Activated naive CD4-positive, alpha-beta T cell treated with anti-CD3 and anti-CD28 coated beads, Interleukin-2, amount 50 U/mL, for 16 hours (primary cell): ENCODE measurements around the gene SNX2.
A peak's percentile ranks its signal among the peaks of the same experiment; 100 is the strongest.
"Not testable (repeated sequence)": the region's sequence is repeated elsewhere in the genome, so short reads cannot be mapped to it uniquely, and the experiment has no call there.

ENCODE experiments used
- DNase-seq: peaks from one replicate; pipeline ENCODE4 v3.0.0-alpha.2; 2020

SNX2 gene, protein sequence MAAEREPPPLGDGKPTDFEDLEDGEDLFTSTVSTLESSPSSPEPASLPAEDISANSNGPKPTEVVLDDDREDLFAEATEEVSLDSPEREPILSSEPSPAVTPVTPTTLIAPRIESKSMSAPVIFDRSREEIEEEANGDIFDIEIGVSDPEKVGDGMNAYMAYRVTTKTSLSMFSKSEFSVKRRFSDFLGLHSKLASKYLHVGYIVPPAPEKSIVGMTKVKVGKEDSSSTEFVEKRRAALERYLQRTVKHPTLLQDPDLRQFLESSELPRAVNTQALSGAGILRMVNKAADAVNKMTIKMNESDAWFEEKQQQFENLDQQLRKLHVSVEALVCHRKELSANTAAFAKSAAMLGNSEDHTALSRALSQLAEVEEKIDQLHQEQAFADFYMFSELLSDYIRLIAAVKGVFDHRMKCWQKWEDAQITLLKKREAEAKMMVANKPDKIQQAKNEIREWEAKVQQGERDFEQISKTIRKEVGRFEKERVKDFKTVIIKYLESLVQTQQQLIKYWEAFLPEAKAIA

GRCh38 chr5:122774861-122775549 lies at the start of gene SNX2:
SNX2 (plus strand) TSS chr5:122775080; CDS start chr5:122775104, 24 bp downstream.
- DNase-seq = peak; percentile 91

GRCh38 chr5:122727112-122727541 lies 47.8 kb upstream of the SNX2 start:
- no peak for DNase-seq

DNA sequence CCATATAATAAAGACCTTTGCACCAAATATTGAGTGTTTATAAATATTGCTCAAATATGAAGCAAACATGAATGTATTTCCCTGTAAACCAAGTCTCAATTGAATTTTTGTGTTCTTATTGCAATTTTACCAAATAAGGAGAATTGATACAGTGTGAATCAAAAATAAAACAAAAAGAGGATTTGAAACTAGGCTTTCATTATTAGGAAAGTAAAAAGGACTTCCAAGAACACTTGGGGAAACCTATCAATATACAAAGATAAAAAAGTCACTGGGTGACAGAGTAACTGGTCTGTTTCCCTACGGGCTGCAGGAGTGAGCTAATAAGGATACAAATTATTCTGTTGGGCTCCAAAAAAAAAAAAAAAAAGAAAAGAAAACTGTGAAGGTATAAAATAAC lies 44.8 kb upstream of the SNX2 start:
- DNase-seq = no peak

- DNase-seq = no peak
These were observed 44.4 kb upstream of the SNX2 start for GRCh38 chr5:122730456-122730855.

- DNase-seq = no peak
These were observed 38.6 kb upstream of the SNX2 start for GRCh38 chr5:122736086-122736845.

- no peak for DNase-seq
These were observed 36.8 kb upstream of the SNX2 start for GRCh38 chr5:122738088-122738487.

- no peak for DNase-seq
These were observed 33.2 kb upstream of the SNX2 start for GRCh38 chr5:122741681-122742080.

- DNase-seq = no peak
These were observed 31.6 kb upstream of the SNX2 start for GRCh38 chr5:122743261-122743660.

DNA sequence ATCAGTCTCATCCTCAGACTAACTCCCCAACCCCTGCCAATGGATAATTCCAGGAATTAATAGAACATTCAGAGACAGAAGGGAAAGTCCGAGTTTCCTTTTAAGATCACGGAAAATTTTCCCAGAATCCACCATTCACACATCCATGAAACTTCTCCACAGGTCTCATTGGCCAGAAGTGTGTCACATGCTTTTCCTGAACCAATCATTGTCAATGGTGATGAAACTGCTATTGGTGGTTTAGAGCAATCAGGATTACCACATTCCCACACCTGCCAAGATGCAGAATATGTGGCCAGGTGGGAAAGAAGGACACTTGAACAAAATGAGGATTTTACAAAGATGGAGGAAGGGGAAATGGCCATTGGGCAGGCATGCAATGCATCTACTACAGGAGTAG lies 29.3 kb upstream of the SNX2 start:
- no peak for DNase-seq

- DNase-seq = no peak
These were observed 25.0 kb upstream of the SNX2 start for GRCh38 chr5:122749886-122750285.

DNA sequence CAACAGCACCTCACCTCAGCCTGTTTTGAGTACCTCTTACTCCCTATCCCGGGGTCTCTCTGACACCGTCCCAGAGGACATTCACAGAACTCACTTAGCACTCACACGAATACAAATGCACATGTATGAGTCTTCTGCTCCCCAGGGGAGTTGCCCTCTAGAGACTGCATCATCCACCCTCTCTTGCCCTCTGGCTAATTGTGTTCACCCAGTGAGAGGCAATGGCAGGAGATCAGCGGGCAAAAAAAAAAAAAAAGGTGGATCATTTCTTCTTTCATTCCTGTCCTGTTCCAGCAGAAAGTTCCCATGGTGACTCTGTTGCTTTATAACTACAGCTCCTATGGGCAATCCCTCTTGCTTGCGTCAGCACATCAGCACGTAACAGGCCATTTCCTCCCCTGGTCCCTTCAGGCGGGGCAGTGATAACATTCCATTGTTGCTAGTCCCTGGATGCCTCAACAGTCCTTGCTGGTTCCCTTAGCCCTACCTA lies 23.5 kb upstream of the SNX2 start:
- no peak for DNase-seq

- DNase-seq = no peak
These were observed 21.4 kb upstream of the SNX2 start for GRCh38 chr5:122753500-122753899.

GRCh38 chr5:122755783-122756182 lies 19.1 kb upstream of the SNX2 start:
- no peak for DNase-seq

DNA sequence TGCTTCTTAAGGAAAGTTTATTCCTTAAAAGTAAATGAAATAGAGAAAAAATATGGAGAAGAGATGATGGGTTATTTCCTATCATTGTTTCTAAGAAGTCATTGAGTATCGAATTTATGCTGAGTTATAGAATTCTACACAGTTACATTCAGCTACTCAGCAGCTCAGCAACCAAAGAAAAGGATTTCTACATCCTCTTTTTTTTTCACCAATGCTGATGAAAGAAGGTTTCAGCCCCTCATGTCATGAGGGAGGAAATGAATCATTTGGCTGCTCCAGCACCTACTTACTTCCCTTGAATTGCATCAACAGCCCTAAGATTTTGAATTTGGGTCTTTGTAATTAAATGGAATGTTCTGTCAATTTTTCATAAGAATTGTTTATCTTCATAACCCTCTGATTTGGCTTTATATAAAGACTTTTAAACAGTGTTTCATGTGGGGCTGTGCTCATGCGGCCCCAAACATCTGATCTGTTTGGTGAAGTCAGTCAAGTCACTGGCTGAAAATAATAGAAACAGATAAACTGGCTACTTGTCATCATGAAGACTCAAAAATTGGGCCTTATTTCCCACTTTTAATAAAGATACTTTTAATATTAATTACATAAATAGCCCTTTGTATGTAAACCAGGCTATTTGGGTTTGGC lies 18.5 kb upstream of the SNX2 start:
- no peak for DNase-seq

DNA sequence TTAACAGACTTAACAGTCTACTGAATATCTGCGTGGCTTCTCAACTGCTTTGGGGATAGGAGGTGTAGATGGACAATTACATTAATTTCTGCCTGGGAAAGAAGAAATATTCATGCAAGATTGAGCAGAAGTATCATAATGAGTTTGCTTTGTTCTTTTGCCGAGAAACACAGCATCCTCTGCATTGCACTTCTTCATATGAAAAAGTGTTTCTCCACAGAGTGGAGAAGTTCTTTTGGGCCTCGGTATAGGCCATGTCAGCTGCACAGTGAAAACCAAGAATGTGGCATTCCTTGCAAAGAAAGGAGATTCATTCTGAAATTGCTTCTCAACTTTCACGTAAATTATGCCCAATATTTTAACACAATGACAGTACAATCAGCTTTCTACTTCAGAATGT lies 17.6 kb upstream of the SNX2 start:
- DNase-seq = no peak

DNA sequence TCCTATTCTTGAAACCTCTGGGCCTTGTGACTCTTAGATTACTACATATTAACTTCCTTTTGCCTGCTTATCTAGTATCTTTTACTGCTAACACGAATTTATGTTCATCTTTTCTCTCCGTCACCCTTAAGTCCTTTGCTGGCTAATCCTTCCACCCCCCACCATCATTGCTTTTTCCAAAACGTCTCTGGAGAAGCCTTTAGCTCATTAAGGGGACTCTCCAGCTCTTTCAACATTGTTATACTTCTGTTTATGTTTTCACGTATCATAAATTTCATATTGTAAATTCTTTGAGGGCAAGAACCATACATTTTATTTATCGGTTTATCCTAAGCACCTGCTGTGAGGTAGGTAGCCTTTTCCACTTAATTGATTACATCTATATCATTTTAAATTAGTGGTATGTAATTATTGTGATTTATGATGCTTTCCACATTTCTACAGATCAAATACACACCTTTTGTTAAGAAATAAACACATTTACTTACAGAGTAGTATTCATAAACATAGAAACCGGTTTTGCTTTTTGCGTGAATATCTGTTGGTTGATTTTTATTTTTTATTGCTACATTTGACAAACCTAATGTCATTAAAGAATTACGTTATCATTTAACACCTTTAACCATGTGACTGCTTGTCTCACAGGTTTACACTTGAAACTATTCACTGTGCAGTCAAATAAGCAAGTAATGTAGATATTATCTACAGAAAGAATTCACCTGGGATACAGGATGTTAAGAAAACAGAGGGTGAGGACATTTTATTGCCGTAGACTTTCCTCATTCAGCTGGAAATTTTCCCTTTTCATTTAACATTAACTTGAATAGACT lies 15.4 kb upstream of the SNX2 start:
- DNase-seq = no peak

GRCh38 chr5:122760236-122760635 lies 14.6 kb upstream of the SNX2 start:
- no peak for DNase-seq

DNA sequence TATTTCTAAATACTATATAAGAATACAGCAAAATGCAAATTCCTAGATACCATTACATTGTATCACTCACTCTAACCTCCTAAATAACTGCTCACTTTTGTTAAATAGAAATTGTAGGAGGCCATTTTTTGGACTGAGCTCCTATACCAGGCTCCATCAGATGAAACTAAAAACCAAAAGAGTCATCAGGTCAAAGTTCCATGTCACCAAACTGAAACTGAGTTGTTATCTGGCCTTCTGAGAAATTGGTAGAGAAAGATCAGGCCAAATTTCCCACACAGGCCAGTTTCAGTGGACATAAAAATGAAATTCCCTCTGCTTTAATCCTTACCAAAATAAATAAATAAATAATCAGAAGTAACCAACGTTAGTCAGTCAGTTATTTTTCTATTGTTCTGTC lies 13.8 kb upstream of the SNX2 start:
- DNase-seq = no peak

DNA sequence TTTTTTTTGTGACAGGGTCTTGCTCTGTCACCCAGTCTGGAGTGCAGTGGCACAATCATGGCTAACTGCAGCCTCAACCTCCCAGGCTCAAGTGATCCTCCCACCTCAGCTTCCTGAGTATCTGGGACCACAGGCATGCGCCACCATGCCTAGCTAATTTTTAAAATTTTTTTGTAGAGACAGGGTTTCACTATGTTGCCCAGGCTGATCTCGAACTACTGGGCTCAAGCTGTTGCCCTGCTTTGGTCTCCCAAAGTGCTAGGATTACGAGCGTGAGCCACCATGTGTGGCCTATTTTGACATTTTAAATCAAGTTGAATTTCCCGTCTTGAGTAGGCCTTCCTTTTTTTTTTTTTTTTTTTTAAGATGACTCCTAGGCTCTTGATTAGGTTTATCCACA lies 13.0 kb upstream of the SNX2 start:
- DNase-seq = not testable (repeated sequence)

GRCh38 chr5:122766130-122766529 lies 8.8 kb upstream of the SNX2 start:
- DNase-seq = no peak

DNA sequence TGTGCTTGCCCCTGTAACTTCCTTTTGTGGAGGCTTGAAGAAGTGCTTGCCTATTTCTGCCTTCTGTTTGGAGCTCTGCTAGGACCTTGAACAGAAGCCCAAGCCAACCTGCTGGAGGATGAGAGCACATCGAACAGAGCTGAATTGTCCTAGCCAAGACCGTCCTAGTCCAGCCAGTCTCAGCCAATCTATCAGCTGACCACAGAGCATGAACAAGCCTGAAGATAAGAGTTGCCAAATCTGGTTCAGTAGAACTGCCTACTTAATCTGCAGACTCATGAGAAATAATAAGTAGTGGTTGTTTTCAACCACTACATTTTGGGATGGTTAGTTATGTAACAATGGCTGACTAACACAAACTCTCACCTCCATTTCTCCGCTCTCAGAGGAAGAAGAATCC lies 4.4 kb upstream of the SNX2 start:
- DNase-seq = no peak

- DNase-seq = no peak
These were observed 2.4 kb upstream of the SNX2 start for GRCh38 chr5:122772446-122772845.
